IMR-90 (cell line): Measurements from ENCODE around the gene WDR76. TPM values are rescaled to one million over a fixed set of nuclear protein-coding genes. Genes with fewer than 3 reads are reported as not detected.

Experiments used
- ATAC-seq: fragments of 200-7000 bp; cut with Tn5 transposase; 2 replicates; pipeline ENCODE4 v1.9.1; 2020; ENCODE audit warnings: low read depth, mild to moderate bottlenecking, moderate library complexity
- BruUV-seq: library from RNA; stranded (reverse); fragments of 400-500 nt; replicated peaks from 2 replicates; lab custom pipeline; 2021; lab: Mats Ljungman, UMichigan
- CTCF ChIA-PET: fragments of 300-600 bp; formaldehyde crosslinking; extraction: SDS; loops from one replicate; lab custom pipeline; 2021; ENCODE audit warnings: antibody characterized with exemption; lab: Yijun Ruan, JAX
- POLR2A ChIA-PET: fragments of 300-600 bp; sonication (Branson Sonifier 250); formaldehyde crosslinking; loops from one replicate; lab custom pipeline; 2022; ENCODE audit warnings: antibody characterized with exemption; ENCODE audit not compliant: unreplicated experiment; lab: Charles Lee
- DNase-seq: peaks from one replicate; pipeline ENCODE4 v3.0.0; 2013
- H2AFZ ChIP-seq: replicated peaks from 2 replicates; pipeline ENCODE3; 2013; ENCODE audit warnings: low read length, mild to moderate bottlenecking; ENCODE audit not compliant: poor library complexity
- H2AK5ac ChIP-seq: 2 replicates; pipeline ENCODE4 v1.6.1; 2013; ENCODE audit warnings: low read depth, low read length, inconsistent platforms
- H2AK9ac ChIP-seq: replicated peaks from 2 replicates; pipeline ENCODE3; 2013; ENCODE audit warnings: mild to moderate bottlenecking, low read depth, low read length, moderate library complexity; ENCODE audit not compliant: poor library complexity
- H2BK120ac ChIP-seq: 2 replicates; pipeline ENCODE4 v1.6.1; 2013; ENCODE audit warnings: low read depth, low read length, inconsistent platforms
- H2BK15ac ChIP-seq: 3 replicates; pipeline ENCODE4 v1.6.1; 2013; ENCODE audit warnings: low read depth, low read length, inconsistent platforms
- H2BK20ac ChIP-seq: 2 replicates; pipeline ENCODE4 v1.6.1; 2013; ENCODE audit warnings: low read depth, mild to moderate bottlenecking, inconsistent platforms, low read length, moderate library complexity
- H2BK5ac ChIP-seq: 2 replicates; pipeline ENCODE4 v1.6.1; 2013; ENCODE audit warnings: mild to moderate bottlenecking, low read depth, low read length, inconsistent platforms; ENCODE audit not compliant: poor library complexity, severe bottlenecking
- H3K14ac ChIP-seq: replicated peaks from 2 replicates; pipeline ENCODE4 v1.6.1; 2013; ENCODE audit warnings: low read depth, low read length, inconsistent platforms
- H3K18ac ChIP-seq: 2 replicates; pipeline ENCODE4 v1.6.1; 2013; ENCODE audit warnings: low read depth, low read length, control low read depth
- H3K23ac ChIP-seq: 2 replicates; pipeline ENCODE4 v1.6.1; 2013; ENCODE audit warnings: low read depth, low read length, inconsistent platforms
- H3K27ac ChIP-seq: 2 replicates; pipeline ENCODE4 v1.5.1; 2013; ENCODE audit warnings: mild to moderate bottlenecking, control low read depth, low read length; ENCODE audit not compliant: insufficient read depth
- H3K27me3 ChIP-seq: 2 replicates; pipeline ENCODE4 v1.6.1; 2013; ENCODE audit warnings: low read length; ENCODE audit not compliant: control insufficient read depth, insufficient read depth
- H3K36me3 ChIP-seq: 2 replicates; pipeline ENCODE4 v1.6.1; 2013; ENCODE audit warnings: low read length, mixed read lengths; ENCODE audit not compliant: control insufficient read depth, insufficient read depth
- H3K4ac ChIP-seq: 2 replicates; pipeline ENCODE4 v1.6.1; 2013; ENCODE audit warnings: low read depth, low read length, inconsistent platforms
- H3K4me1 ChIP-seq: 2 replicates; pipeline ENCODE4 v1.6.1; 2013; ENCODE audit warnings: low read length, mixed read lengths; ENCODE audit not compliant: control insufficient read depth, insufficient read depth
- H3K4me2 ChIP-seq: 2 replicates; pipeline ENCODE4 v1.6.1; 2013; ENCODE audit warnings: low read depth, mild to moderate bottlenecking, control low read depth, low read length, moderate library complexity
- H3K4me3 ChIP-seq: 2 replicates; pipeline ENCODE4 v1.5.1; 2013; ENCODE audit warnings: low read depth, mild to moderate bottlenecking, control low read depth, low read length, moderate library complexity; ENCODE audit not compliant: insufficient read depth
- H3K56ac ChIP-seq: 2 replicates; pipeline ENCODE4 v1.6.1; 2013; ENCODE audit warnings: low read length, inconsistent platforms; ENCODE audit not compliant: insufficient read depth; ENCODE audit errors: extremely low read depth
- H3K79me1 ChIP-seq, 2 experiments: 2 replicates each; pipeline ENCODE4 v1.6.1; 2013; ENCODE audit warnings: low read length in 2 of 2, inconsistent platforms in 1 of 2, low read depth in 1 of 2
- H3K9ac ChIP-seq: 2 replicates; pipeline ENCODE4 v1.6.1; 2013; ENCODE audit warnings: low read depth, low read length, control low read depth
- H3K9me1 ChIP-seq: 2 replicates; pipeline ENCODE4 v1.6.1; 2013; ENCODE audit warnings: low read length, inconsistent platforms; ENCODE audit not compliant: insufficient read depth
- H3K9me3 ChIP-seq: 2 replicates; pipeline ENCODE4 v1.6.1; 2013; ENCODE audit warnings: low read length; ENCODE audit not compliant: control insufficient read depth, insufficient read depth
- H4K20me1 ChIP-seq: 2 replicates; pipeline ENCODE4 v1.6.1; 2013; ENCODE audit warnings: low read length, inconsistent platforms; ENCODE audit not compliant: insufficient read depth
- H4K5ac ChIP-seq: 2 replicates; pipeline ENCODE4 v1.6.1; 2013; ENCODE audit warnings: mild to moderate bottlenecking, low read depth, low read length, control low read depth
- H4K8ac ChIP-seq, 2 experiments: 2 replicates each; pipeline ENCODE4 v1.6.1; 2013; ENCODE audit warnings: low read depth in 2 of 2, low read length in 2 of 2, control low read depth in 1 of 2, inconsistent platforms in 1 of 2
- H4K91ac ChIP-seq: 2 replicates; pipeline ENCODE4 v1.6.1; 2013; ENCODE audit warnings: low read depth, low read length, inconsistent platforms; ENCODE audit not compliant: insufficient read depth
- BHLHE40 ChIP-seq: fragments of 150-350 bp; IDR thresholded peaks from 2 replicates; pipeline ENCODE4 v1.6.1; 2016; ENCODE audit warnings: mild to moderate bottlenecking, low read depth, low read length
- CEBPB ChIP-seq: IDR thresholded peaks from 2 replicates; pipeline ENCODE4 v1.6.1; 2012; ENCODE audit warnings: low read depth, low read length, improper control_type of control experiment
- CHD1 ChIP-seq: IDR thresholded peaks from 2 replicates; pipeline ENCODE4 v1.6.1; 2012; ENCODE audit warnings: low read depth, low read length, improper control_type of control experiment
- CTCF ChIP-seq: conservative IDR thresholded peaks from 2 replicates; pipeline ENCODE4 v1.5.1; 2012; ENCODE audit warnings: mild to moderate bottlenecking, low read depth, low read length, improper control_type of control experiment
- MAFK ChIP-seq: IDR thresholded peaks from 2 replicates; pipeline ENCODE4 v1.6.1; 2012; ENCODE audit warnings: low read depth, low read length, improper control_type of control experiment
- MXI1 ChIP-seq: IDR thresholded peaks from 2 replicates; pipeline ENCODE4 v1.6.1; 2012; ENCODE audit warnings: low read depth, mild to moderate bottlenecking, low read length, moderate library complexity, borderline replicate concordance
- RCOR1 ChIP-seq: IDR thresholded peaks from 2 replicates; pipeline ENCODE4 v1.6.1; 2012; ENCODE audit warnings: mild to moderate bottlenecking, low read length, improper control_type of control experiment; ENCODE audit not compliant: insufficient replicate concordance
- WGBS, 2 experiments: methylation state at CpG; one replicate each; pipeline versions ENCODE4 v1.1.5 to v1.1.7; 2013; ENCODE audit warnings: missing lambda C conversion rate in 2 of 2; ENCODE audit not compliant: insufficient read length in 1 of 2; ENCODE audit errors: extremely low coverage in 2 of 2; 5-methylcytosine and 5-hydroxymethylcytosine counted together
- dilution Hi-C: fragments of 300-500 bp; cut with HindIII; formaldehyde crosslinking; loops from one replicate; pipeline ENCODE4 v1.14.3; 2018; ENCODE audit warnings: low sequenced_read_pairs; ENCODE audit not compliant: unreplicated experiment
- in situ Hi-C: fragments of 300-500 bp; cut with MboI; formaldehyde crosslinking; loops from 3 replicates; pipeline ENCODE4 v1.14.3; 2019; ENCODE audit warnings: low sequenced_read_pairs, inconsistent platforms, mixed read lengths
- intact Hi-C: fragments of 100-400 bp; cut with micrococcal nuclease; formaldehyde crosslinking; loops from 2 replicates; pipeline ENCODE4 v1.10.0; 2022
- polyA plus RNA-seq, 3 experiments: library from polyadenylated mRNA; depleted of rRNA; stranded (reverse); fragments of >200 nt; gene quantifications; 2 replicates each; pipeline ENCODE4 v1.2.3, GENCODE V29; 2012; ENCODE audit warnings: low replicate concordance in 1 of 3
- total RNA-seq: library from RNA; depleted of rRNA; stranded (reverse); fragments of >200 nt; gene quantifications from 2 replicates; pipeline ENCODE4 v1.2.3, GENCODE V29; 2012

Gene WDR76
- total and polyA plus RNA-seq, 2 of the 4 experiments (the other 2 are of a cell fraction), result 4.8 to 25.8 TPM

DNA sequence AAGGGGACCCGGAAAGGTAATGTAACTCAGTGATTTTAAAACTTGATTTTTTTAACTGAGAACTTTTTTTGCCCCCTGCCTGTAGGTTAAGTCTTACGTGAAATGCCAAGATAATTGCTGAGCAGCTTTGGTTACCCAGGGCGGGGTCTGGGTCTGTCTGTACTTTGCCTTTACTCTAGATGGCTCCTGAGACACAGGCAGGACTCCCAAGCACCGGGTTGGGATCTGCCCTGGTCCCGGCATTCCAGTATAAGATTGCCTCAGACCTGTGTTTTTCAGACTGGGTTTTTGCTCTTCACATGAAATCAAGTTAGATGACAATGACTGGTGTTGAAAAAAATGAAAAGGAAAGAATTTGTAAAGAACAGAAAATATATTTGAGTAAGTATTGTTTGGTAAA lies 40.3 kb downstream of the WDR76 start:
- no peaks in the 10 kb centered on the region for H3K4me1 ChIP-seq
- H2AK9ac ChIP-seq, result no peak overlapping the region
- in situ Hi-C loops (no loop called here), intact Hi-C loops (no loop called here), dilution Hi-C loops (no loop called here)
- H3K14ac ChIP-seq, result no peak overlapping the region
- H3K9me3 ChIP-seq, result no peaks in the 10 kb centered on the region
- H4K5ac ChIP-seq, result no peak overlapping the region
- POLR2A ChIA-PET, result interaction anchor here (0.6 kb wide), 1 partner anchor 26 kb away, joined by 9 read pairs; no protein-coding TSS in a partner anchor
- H3K27ac ChIP-seq, result no peak overlapping the region
- H3K9ac ChIP-seq, result no peak overlapping the region
- no peaks in the 10 kb centered on the region for H3K79me1 ChIP-seq
- peaks cover 7% of the 10 kb centered on the region for H3K36me3 ChIP-seq
- H2AK5ac ChIP-seq, result no peak overlapping the region
- WGBS, 2 experiments, result 100% methylated on average over 2 of the region's 5 CpGs; no CpG with 5 or more reads in 1 of the 2 experiments
- BruUV-seq, result no TSS peak
- CTCF ChIA-PET, result no interaction called here
- H3K4ac ChIP-seq, result no peak overlapping the region
- H2AFZ ChIP-seq, result no peak overlapping the region
- H3K9me1 ChIP-seq, result no peaks in the 10 kb centered on the region
- no peak overlapping the region for H2BK120ac ChIP-seq
- no peak overlapping the region for H4K91ac ChIP-seq
- no peak overlapping the region for H2BK15ac ChIP-seq
- no peak for TF ChIP-seq MAFK
- TF ChIP-seq CTCF, result no peak
- TF ChIP-seq BHLHE40, result no peak
- TF ChIP-seq CEBPB, result no peak
- TF ChIP-seq MXI1, result no peak
- no peak for TF ChIP-seq CHD1
- no peak for TF ChIP-seq RCOR1
- no peak overlapping the region for H3K23ac ChIP-seq
- H4K8ac ChIP-seq, result no peak overlapping the region
- no peak overlapping the region for H3K18ac ChIP-seq
- no peak for DNase-seq
- ATAC-seq, result no peak
- H3K27me3 ChIP-seq, result no peaks in the 10 kb centered on the region
- H3K4me2 ChIP-seq, result no peak overlapping the region
- H2BK5ac ChIP-seq, result no peak overlapping the region
- H2BK20ac ChIP-seq, result no peak overlapping the region
- no peak overlapping the region for H3K4me3 ChIP-seq
- no peak overlapping the region for H3K56ac ChIP-seq
- no peaks in the 10 kb centered on the region for H4K20me1 ChIP-seq
